Esophagus squamous epithelium (tissue), 5 donors: ENCODE measurements around the gene TNS1. TPM values are rescaled to one million over a fixed set of nuclear protein-coding genes. Genes with fewer than 3 reads are reported as not detected.

Experiments used
- DNase-seq: peaks from one replicate; lab custom pipeline; 2025; lab: John Stamatoyannopoulos, UW
- H3K27ac ChIP-seq, 4 donors: fragments of 200-600 bp; sonication (generic); one replicate each; pipeline ENCODE4 v1.5.1; 2016 to 2019; ENCODE audit warnings: mild to moderate bottlenecking in 1 of 4
- H3K27me3 ChIP-seq, 4 donors: fragments of 200-600 bp; sonication (generic); 1 replicate in 3 of 4; 2 replicates in 1 of 4; pipeline versions ENCODE4 v1.5.1 to v1.6.0; 2017 to 2021; ENCODE audit warnings: antibody characterized with exemption in 1 of 4
- H3K36me3 ChIP-seq, 3 donors: fragments of 200-600 bp; sonication (generic); one replicate each; pipeline ENCODE4 v1.5.1; 2016 to 2019
- H3K4me1 ChIP-seq, 3 donors: fragments of 200-600 bp; sonication (generic); one replicate each; pipeline ENCODE4 v1.5.1; 2017 to 2019
- H3K4me3 ChIP-seq, 4 donors: fragments of 200-600 bp; sonication (generic); 1 replicate in 3 of 4; 2 replicates in 1 of 4; pipeline ENCODE4 v1.5.1; 2016 to 2019; ENCODE audit warnings: mild to moderate bottlenecking in 2 of 4, moderate library complexity in 1 of 4
- H3K9me3 ChIP-seq, 3 donors: fragments of 200-600 bp; sonication (generic); one replicate each; pipeline ENCODE4 v1.5.1; 2016 to 2019
- POLR2A ChIP-seq, 4 donors: fragments of 450-650 bp; IDR thresholded peaks; one replicate each; pipeline ENCODE4 v1.6.1; 2017; ENCODE audit warnings: antibody characterized with exemption in 4 of 4, mild to moderate bottlenecking in 4 of 4, moderate library complexity in 3 of 4
- WGBS, 2 donors: methylation state at CpG; one replicate each; pipeline ENCODE4 v1.1.5; 2018; 5-methylcytosine and 5-hydroxymethylcytosine counted together
- intact Hi-C: fragments of 100-400 bp; cut with DNase I; formaldehyde crosslinking; loops from one replicate; pipeline ENCODE4 v1.15.0; 2022
- total RNA-seq, 4 donors: library from RNA; depleted of rRNA; stranded (reverse); fragments of >200 nt; gene quantifications; one replicate each; pipeline ENCODE4 v1.1.0, GENCODE V29; 2016
- TF ChIP-seq, protein P1 (sequence below), 6 experiments: fragments of 450-650 bp in 4 of 6; fragments of 200-600 bp in 2 of 6; sonication (generic) in 2 of 6; IDR thresholded peaks; one replicate each; pipeline ENCODE4 v1.5.1; 2016 to 2019; ENCODE audit warnings: antibody characterized with exemption in 6 of 6, mild to moderate bottlenecking in 4 of 6, moderate library complexity in 4 of 6
- donor health status: DM: yes; HTN: yes; CAD: no.

TNS1 gene
- total RNA-seq, 4 donors from 2014 or later = 34.7 to 201 (median 59.2) TPM

DNA sequence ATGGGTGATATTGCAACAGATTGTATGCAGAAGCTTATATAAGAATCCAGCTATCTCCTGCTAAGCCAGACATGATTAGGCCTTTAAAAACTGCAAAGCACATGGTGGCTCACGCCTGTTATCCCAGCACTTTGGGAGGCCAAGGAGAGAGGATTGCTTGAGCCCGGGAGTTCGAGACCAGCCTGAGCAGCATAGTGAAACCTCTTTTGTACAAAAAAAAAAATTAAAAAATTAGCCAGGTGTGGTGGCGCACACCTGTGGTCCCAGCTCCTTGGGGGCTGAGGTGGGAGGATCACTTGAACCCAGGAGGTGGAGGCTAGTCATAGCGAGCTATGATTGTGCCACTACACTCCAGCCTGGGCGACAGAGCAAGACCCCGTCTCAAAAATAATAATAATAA lies 204.6 kb downstream of the TNS1 start:
- 88 to 90% methylated on average over 6 of the region's 7 CpGs for WGBS, 2 donors
- peaks cover 0 to 32% (median under 1%) of the 10 kb centered on the region in 3 donors for H3K36me3 ChIP-seq

DNA sequence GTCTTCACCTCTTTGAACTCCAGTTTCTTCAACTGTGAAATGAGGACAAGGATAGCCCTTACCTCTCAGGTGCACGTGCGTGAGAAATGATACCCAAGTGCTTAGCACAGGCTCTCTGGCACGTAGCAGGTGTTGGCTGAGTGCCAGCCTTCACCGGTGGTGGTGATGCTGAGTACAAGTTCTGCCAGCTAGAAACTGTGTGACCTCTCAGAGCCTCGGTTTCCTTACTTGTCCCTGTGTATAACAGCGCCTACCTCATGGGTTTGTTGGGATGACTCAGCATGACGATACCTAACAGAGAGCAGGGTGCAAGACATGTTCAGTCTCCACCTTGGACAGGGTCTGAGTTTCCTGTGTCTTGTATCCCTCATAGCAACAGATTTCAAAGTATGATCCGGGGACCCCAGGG lies 205.1 kb downstream of the TNS1 start:
- H3K4me3 ChIP-seq = no peak overlapping the region
- no peak for DNase-seq
- no peak for TF ChIP-seq POLR2A (IDR thresholded peaks at IDR 0.05)
- TF ChIP-seq, protein P1, sequence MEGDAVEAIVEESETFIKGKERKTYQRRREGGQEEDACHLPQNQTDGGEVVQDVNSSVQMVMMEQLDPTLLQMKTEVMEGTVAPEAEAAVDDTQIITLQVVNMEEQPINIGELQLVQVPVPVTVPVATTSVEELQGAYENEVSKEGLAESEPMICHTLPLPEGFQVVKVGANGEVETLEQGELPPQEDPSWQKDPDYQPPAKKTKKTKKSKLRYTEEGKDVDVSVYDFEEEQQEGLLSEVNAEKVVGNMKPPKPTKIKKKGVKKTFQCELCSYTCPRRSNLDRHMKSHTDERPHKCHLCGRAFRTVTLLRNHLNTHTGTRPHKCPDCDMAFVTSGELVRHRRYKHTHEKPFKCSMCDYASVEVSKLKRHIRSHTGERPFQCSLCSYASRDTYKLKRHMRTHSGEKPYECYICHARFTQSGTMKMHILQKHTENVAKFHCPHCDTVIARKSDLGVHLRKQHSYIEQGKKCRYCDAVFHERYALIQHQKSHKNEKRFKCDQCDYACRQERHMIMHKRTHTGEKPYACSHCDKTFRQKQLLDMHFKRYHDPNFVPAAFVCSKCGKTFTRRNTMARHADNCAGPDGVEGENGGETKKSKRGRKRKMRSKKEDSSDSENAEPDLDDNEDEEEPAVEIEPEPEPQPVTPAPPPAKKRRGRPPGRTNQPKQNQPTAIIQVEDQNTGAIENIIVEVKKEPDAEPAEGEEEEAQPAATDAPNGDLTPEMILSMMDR (IDR thresholded peaks at IDR 0.05) = no peak
- H3K36me3 ChIP-seq = peaks cover 0 to 27% (median 0%) of the 10 kb centered on the region in 3 donors
- H3K27ac ChIP-seq = peak overlapping the region in 3 of 4 donors; percentile 40 to 56 (median 53)
- H3K27me3 ChIP-seq = no peaks in the 10 kb centered on the region
- H3K9me3 ChIP-seq = no peaks in the 10 kb centered on the region
- WGBS, 2 donors = 20 to 48% methylated on average over 6 to 8 of the region's 8 CpGs
- H3K4me1 ChIP-seq = peaks cover 0 to 62% (median 0%) of the 10 kb centered on the region in 3 donors
- intact Hi-C loops = no loop called here

More for the DNA sequence above, 204.6 kb downstream of the TNS1 start:
- H3K27me3 ChIP-seq = no peaks in the 10 kb centered on the region
- intact Hi-C loops = no loop called here
- TF ChIP-seq, protein P1 (IDR thresholded peaks at IDR 0.05) = no peak
- no peak for TF ChIP-seq POLR2A (IDR thresholded peaks at IDR 0.05)
- DNase-seq = no peak
- no peak overlapping the region for H3K4me3 ChIP-seq
- peak overlapping the region in 3 of 4 donors; percentile 40 to 56 (median 53) for H3K27ac ChIP-seq
- peaks cover 0 to 67% (median 0%) of the 10 kb centered on the region in 3 donors for H3K4me1 ChIP-seq
- H3K9me3 ChIP-seq = no peaks in the 10 kb centered on the region

DNA sequence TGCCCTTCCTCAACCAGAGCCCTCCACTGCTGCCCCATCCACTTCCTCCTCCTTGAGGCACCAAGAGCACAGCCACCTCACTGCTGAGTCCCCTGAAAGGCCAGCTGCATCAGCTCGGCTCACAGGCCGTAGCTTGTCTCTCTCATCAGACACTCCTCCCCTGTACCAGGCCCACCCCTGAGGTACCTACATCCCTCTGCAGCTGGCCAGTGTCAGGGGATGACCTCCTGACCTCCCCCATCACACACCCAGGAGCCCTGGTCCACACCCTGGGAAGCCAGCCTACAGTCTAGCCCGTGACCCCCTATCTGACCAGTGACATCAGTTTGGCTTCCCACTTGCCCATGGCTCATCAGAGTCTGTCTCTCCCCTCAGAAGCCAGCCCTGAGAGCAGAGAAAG lies 205.6 kb downstream of the TNS1 start:
- TF ChIP-seq, protein P1 (IDR thresholded peaks at IDR 0.05) = no peak
- no peak for TF ChIP-seq POLR2A (IDR thresholded peaks at IDR 0.05)
- no peaks in the 10 kb centered on the region for H3K27me3 ChIP-seq
- 36 to 42% methylated on average over 2 to 3 of the region's 3 CpGs for WGBS, 2 donors
- peak overlapping the region in 3 of 4 donors; percentile 40 to 56 (median 53) for H3K27ac ChIP-seq
- H3K4me3 ChIP-seq = no peak overlapping the region
- H3K36me3 ChIP-seq = peaks cover 0 to 22% (median 0%) of the 10 kb centered on the region in 3 donors
- DNase-seq = no peak
- H3K9me3 ChIP-seq = no peaks in the 10 kb centered on the region
- intact Hi-C loops = no loop called here
- H3K4me1 ChIP-seq = peaks cover 0 to 59% (median 0%) of the 10 kb centered on the region in 3 donors

DNA sequence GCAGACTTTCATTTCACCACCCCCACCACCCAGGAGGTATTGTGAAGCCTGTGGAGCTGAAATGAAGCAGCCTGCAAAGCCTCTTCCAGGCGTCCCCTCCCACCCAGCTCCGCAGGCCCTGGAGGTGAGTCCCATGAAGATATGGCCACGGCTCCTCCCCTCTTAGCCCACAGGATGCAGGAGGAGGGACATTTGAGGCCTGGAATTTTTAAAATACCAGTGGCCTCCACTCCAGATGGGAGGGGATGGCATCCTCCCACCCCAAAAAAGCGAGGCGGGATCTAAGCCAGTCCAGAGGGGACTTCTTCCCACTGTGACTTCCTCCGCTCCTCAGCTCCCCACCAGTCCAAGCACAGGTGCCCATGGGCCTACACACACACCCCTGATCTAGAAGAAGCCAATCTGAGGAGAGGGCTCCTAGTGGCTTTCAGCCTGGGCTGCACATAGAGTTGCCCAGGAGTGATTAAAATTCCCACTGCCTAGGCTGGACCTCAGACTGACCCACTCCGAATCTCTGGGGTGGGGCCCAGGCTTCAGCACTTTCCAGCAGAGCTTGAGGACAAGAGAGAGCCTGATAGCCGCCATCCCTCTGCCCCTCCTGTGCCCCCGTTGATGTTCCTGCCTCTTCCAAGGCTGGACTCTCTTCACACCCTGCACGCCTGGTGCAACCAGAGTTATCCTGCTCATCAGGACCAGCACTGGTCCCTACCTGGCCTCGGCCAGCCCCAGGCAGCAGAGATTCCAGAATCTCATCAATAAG lies 206.9 kb downstream of the TNS1 start:
- WGBS, 2 donors = 29 to 84% methylated on average over 1 to 3 of the region's 11 CpGs
- Histone ChIP-seq H3K4me3 (no peak overlapping the region), H3K4me1 (peaks cover 0 to 48% (median under 1%) of the 10 kb centered on the region in 3 donors), H3K9me3 (no peaks in the 10 kb centered on the region), H3K27ac (peak overlapping the region in 2 of 4 donors; percentile 17 to 31), H3K27me3 (no peaks in the 10 kb centered on the region), H3K36me3 (peaks cover 0 to 12% (median 0%) of the 10 kb centered on the region in 3 donors)
- intact Hi-C loops = no loop called here
- no peak for DNase-seq
- TF ChIP-seq POLR2A (IDR thresholded peaks at IDR 0.05) = no peak

DNA sequence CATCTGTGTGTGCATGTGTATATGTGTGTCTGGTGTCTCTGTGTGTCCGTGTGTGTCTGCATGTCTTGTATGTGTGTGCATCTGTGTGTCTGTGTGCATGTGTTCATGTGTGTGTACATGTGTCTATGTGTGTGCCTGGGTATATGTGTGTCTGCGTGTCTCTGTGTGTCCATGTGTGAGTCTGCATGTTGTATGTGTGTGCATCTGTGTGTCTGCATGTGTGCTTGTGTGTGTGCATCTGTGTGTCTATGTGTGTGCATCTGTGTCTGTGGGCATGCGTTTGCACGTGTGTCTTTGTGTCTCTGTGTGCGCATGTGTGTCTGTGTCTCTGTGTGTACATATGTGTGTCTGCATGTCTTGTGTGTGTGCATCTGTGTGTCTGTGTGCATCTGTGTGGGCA lies 207.7 kb downstream of the TNS1 start:
- no peak overlapping the region for H3K27ac ChIP-seq

More for the DNA sequence above, 207.7 kb downstream of the TNS1 start:
- Histone ChIP-seq H3K4me1 (peaks cover 0 to 49% (median 6%) of the 10 kb centered on the region in 3 donors), H3K9me3 (no peaks in the 10 kb centered on the region), H3K36me3 (peaks cover 0 to 4% (median 0%) of the 10 kb centered on the region in 3 donors), H3K4me3 (no peak overlapping the region), H3K27me3 (no peaks in the 10 kb centered on the region)
- TF ChIP-seq, protein P1 (IDR thresholded peaks at IDR 0.05) = no peak
- TF ChIP-seq POLR2A (IDR thresholded peaks at IDR 0.05) = no peak
- no peak for DNase-seq
- intact Hi-C loops = no loop called here
- 80 to 90% methylated on average over 3 to 4 of the region's 5 CpGs for WGBS, 2 donors
